Transverse colon (tissue), 4 donors: ENCODE results near the gene SEMA5B. TPM values are rescaled to one million over a fixed set of nuclear protein-coding genes. Genes with fewer than 3 reads are reported as not detected.

Source experiments
- DNase-seq: peaks from one replicate; pipeline ENCODE4 v3.0.0-alpha.2; 2019
- H3K27ac ChIP-seq, 4 donors: fragments of 200-600 bp; sonication (generic); 2 replicates each; pipeline ENCODE4 v1.5.1; 2016 to 2018; ENCODE audit warnings: inconsistent platforms in 4 of 4
- H3K27me3 ChIP-seq: fragments of 200-600 bp; sonication (generic); 2 replicates; pipeline ENCODE4 v1.5.1; 2017; ENCODE audit warnings: inconsistent platforms
- H3K36me3 ChIP-seq, 4 donors: fragments of 200-600 bp; sonication (generic); 2 replicates each; pipeline ENCODE4 v1.5.1; 2017 to 2019; ENCODE audit warnings: inconsistent platforms in 4 of 4
- H3K4me1 ChIP-seq, 4 donors: fragments of 200-600 bp; sonication (generic); 2 replicates each; pipeline ENCODE4 v1.5.1; 2017 to 2020; ENCODE audit warnings: inconsistent platforms in 4 of 4
- H3K4me3 ChIP-seq, 4 donors: fragments of 200-600 bp; sonication (generic); 1 replicate in 1 of 4; 2 replicates in 3 of 4; pipeline versions ENCODE4 v1.5.1 to v1.6.1; 2017 to 2019; ENCODE audit warnings: inconsistent platforms in 4 of 4
- H3K9me3 ChIP-seq, 2 donors: fragments of 200-600 bp; sonication (generic); 2 replicates each; pipeline ENCODE4 v1.5.1; 2017 to 2019; ENCODE audit warnings: inconsistent platforms in 2 of 2
- EP300 ChIP-seq: sonication (generic); formaldehyde crosslinking; IDR thresholded peaks from one replicate; pipeline ENCODE4 v1.6.1; 2017; ENCODE audit warnings: antibody characterized with exemption, low read depth
- POLR2A ChIP-seq: fragments of 450-650 bp; IDR thresholded peaks from one replicate; pipeline ENCODE4 v1.6.1; 2016; ENCODE audit warnings: antibody characterized with exemption, mild to moderate bottlenecking, moderate library complexity
- POLR2AphosphoS5 ChIP-seq, 3 donors: sonication (generic); formaldehyde crosslinking; IDR thresholded peaks; one replicate each; pipeline ENCODE4 v1.6.1; 2016; ENCODE audit warnings: antibody characterized with exemption in 3 of 3
- WGBS, 2 donors: methylation state at CpG; one replicate each; pipeline ENCODE4 v1.1.5; 2018; ENCODE audit warnings: low coverage in 1 of 2; 5-methylcytosine and 5-hydroxymethylcytosine counted together
- in situ Hi-C, 4 donors: fragments of 200-750 bp; cut with MboI; loops; one replicate each; pipeline versions ENCODE4 v1.15.0 to v1.15.1; 2017; ENCODE audit warnings: low sequenced_read_pairs in 3 of 4, low pct_ligation_motif_present in 1 of 4, low pct_unique_long_range_greater_than_20kb in 1 of 4
- intact Hi-C: fragments of 100-400 bp; cut with DNase I; formaldehyde crosslinking; loops from one replicate; pipeline ENCODE4 v1.15.1; 2023; ENCODE audit warnings: low total_unique reads
- total RNA-seq, 4 donors: library from RNA; depleted of rRNA; stranded (reverse); fragments of >200 nt; gene quantifications; one replicate each; pipeline ENCODE4 v1.1.0, GENCODE V29; 2016
- TF ChIP-seq, protein P1 (sequence below), 5 experiments: fragments of 200-600 bp in 3 of 5; fragments of 450-650 bp in 2 of 5; sonication (generic) in 3 of 5; IDR thresholded peaks; 1 replicate in 2 of 5; 2 replicates in 3 of 5; pipeline ENCODE4 v1.5.1; 2016 to 2017; ENCODE audit warnings: antibody characterized with exemption in 5 of 5, inconsistent platforms in 3 of 5, mild to moderate bottlenecking in 2 of 5, moderate library complexity in 1 of 5

Gene SEMA5B, protein sequence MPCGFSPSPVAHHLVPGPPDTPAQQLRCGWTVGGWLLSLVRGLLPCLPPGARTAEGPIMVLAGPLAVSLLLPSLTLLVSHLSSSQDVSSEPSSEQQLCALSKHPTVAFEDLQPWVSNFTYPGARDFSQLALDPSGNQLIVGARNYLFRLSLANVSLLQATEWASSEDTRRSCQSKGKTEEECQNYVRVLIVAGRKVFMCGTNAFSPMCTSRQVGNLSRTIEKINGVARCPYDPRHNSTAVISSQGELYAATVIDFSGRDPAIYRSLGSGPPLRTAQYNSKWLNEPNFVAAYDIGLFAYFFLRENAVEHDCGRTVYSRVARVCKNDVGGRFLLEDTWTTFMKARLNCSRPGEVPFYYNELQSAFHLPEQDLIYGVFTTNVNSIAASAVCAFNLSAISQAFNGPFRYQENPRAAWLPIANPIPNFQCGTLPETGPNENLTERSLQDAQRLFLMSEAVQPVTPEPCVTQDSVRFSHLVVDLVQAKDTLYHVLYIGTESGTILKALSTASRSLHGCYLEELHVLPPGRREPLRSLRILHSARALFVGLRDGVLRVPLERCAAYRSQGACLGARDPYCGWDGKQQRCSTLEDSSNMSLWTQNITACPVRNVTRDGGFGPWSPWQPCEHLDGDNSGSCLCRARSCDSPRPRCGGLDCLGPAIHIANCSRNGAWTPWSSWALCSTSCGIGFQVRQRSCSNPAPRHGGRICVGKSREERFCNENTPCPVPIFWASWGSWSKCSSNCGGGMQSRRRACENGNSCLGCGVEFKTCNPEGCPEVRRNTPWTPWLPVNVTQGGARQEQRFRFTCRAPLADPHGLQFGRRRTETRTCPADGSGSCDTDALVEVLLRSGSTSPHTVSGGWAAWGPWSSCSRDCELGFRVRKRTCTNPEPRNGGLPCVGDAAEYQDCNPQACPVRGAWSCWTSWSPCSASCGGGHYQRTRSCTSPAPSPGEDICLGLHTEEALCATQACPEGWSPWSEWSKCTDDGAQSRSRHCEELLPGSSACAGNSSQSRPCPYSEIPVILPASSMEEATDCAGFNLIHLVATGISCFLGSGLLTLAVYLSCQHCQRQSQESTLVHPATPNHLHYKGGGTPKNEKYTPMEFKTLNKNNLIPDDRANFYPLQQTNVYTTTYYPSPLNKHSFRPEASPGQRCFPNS
- total RNA-seq: 1 to 10 TPM in 1 of 4 donors, under 1 TPM in 2, not detected in 1; 0.16 to 1.4 (median 0.27) TPM

DNA sequence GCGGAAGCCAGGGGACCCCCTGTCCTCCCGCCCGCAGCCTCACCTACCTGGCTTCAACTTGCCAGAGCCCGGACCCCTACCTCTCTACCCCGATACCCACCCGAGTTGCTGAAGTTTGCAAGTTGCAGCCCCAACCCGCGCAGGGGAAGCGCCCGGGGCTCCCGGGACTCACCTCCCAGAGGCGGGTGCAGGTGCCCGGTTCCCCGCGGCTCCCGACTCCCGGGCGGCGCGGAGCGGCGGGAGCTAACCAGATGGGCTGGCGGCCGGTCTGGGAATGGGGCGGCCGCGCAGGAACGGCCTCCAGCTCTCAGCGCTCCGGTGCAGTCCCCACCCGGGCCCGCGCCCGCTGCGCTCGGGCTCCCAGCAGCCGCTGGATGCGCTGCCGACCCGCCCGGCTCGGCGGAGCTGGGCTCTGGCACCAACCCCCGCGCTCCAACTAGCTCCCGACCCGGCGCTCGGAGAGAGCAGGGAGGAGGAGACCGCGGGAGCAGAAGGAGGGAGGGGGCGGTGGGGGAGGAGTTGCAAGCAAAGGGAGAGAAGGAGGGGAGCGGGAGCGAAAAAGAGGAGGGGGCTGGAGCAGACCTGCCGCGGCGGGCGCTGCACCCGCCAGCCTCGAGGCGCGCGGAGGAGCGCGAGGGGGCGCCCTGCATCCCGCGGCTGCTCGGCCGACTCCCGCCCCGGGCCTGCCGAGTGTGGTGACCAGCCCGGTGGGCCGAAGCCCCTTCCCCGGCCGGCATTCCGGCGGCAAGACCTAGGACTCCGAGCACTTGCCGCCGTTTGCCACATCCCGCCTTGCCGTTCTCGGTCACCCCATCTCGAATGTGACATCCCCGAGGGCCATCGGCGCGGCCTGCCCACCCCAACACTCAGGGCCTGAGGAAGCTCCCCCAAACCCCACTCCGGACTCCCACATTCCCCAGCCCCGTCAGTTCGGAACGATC, at the start of gene SEMA5B:
SEMA5B (minus strand) TSS at position 472 of the 941 bp plus-strand sequence. CDS start 66,500 bp downstream, outside the sequence.
- WGBS, 2 donors: 0 to 1% methylated on average over 10 to 42 of the region's 94 CpGs
- Histone ChIP-seq H3K4me1 (peaks cover 12 to 31% (median 23%) of the 10 kb centered on the region in 4 donors), H3K4me3 (peak within 1 kb of the TSS; percentile 26 to 59 (median 39)), H3K9me3 (no peaks in the 10 kb centered on the region), H3K36me3 (no peaks in the 10 kb centered on the region), H3K27me3 (peaks cover 92% of the 10 kb centered on the region), H3K27ac (peak within 1 kb of the TSS in 1 of 4 donors; percentile 10)
- DNase-seq: peak; percentile 9
- intact Hi-C loops (loop anchor here (10.0 kb wide), 1 partner anchor 83 kb away; no protein-coding TSS in a partner anchor), in situ Hi-C loops (no loop called here)
- no peak for TF ChIP-seq POLR2AphosphoS5 (IDR thresholded peaks at IDR 0.05)
- TF ChIP-seq, protein P1, sequence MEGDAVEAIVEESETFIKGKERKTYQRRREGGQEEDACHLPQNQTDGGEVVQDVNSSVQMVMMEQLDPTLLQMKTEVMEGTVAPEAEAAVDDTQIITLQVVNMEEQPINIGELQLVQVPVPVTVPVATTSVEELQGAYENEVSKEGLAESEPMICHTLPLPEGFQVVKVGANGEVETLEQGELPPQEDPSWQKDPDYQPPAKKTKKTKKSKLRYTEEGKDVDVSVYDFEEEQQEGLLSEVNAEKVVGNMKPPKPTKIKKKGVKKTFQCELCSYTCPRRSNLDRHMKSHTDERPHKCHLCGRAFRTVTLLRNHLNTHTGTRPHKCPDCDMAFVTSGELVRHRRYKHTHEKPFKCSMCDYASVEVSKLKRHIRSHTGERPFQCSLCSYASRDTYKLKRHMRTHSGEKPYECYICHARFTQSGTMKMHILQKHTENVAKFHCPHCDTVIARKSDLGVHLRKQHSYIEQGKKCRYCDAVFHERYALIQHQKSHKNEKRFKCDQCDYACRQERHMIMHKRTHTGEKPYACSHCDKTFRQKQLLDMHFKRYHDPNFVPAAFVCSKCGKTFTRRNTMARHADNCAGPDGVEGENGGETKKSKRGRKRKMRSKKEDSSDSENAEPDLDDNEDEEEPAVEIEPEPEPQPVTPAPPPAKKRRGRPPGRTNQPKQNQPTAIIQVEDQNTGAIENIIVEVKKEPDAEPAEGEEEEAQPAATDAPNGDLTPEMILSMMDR (IDR thresholded peaks at IDR 0.05): peak in 3 of 5 experiments; percentile 16 to 28 (median 23)
- no peak for TF ChIP-seq EP300
- TF ChIP-seq POLR2A: no peak

DNA sequence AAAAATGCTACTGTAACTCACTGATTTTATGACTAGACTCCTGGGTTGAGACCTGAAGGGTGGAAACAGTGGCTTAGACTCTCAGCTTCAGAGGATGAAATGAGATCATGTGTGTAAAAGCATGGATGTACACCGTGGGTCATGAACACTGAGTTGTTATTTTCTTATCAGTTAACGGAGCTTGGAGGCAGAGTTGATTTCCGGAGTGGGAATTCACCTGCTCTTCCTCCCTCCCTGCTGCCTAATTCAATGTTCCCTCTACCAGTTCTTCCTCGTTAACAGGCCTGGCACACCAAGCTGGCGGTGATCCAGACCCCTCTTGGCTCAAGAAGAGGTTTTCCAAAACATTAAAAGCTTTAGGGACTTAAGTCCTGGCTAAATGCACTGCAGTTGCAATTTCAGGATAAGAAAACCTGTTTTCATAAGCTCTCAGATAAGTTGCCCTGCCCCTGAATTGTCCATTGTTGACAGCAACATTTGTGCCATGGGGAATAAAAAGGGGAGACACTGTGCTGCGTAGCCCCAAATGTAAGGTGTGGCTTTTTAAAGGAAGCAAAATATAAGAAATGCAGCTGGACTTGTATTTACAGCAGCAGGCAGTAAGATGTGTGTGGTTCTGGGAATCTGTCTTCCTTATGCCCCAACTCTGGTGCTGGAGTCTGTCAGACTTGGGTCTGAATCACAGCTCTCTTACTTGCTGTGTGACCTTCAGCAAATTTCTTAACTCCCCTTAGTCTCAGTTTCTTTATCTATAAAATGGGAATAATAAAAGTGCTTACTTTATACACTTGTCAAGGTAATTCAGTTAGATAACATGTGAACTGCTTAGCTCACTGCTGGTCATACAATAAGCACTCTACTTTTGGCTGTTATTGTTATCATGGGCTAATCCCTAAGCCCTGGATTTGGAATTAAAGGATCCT, 49.2 kb upstream of the SEMA5B start:
- TF ChIP-seq POLR2A (no peak), EP300 (no peak)
- TF ChIP-seq, protein P1 (IDR thresholded peaks at IDR 0.05): no peak
- DNase-seq: peak; percentile 37
- no peaks in the 10 kb centered on the region for H3K36me3 ChIP-seq
- WGBS, 2 donors: 19 to 36% methylated on average over 3 to 6 of the region's 6 CpGs
- peak overlapping the region; percentile 53 to 78 (median 64) for H3K27ac ChIP-seq
- H3K4me1 ChIP-seq: peaks cover 15 to 38% (median 28%) of the 10 kb centered on the region in 4 donors
- H3K9me3 ChIP-seq: no peaks in the 10 kb centered on the region
- no peaks in the 10 kb centered on the region for H3K27me3 ChIP-seq
- in situ Hi-C loops (no loop called here), intact Hi-C loops (no loop called here)
- H3K4me3 ChIP-seq: no peak overlapping the region

DNA sequence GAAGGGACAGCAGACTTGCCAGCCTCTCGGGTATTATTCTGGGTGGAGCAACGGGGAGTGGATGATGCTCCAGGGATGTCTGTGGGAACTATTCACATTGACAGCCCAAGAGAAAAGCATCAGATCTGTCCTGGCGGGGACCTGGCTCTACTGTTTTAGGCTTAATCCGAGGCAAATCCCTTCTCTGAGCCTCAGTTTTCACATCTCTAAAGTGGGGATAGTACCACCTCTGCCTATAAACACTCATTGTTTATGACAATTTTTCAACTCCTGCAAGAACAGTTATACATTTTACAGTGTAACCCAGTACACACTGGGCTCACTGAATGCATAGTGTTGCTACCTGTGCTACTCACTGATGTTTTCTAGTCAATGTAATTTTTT, 48.5 kb upstream of the SEMA5B start:
- 85 to 100% methylated on average over 2 to 4 of the region's 4 CpGs for WGBS, 2 donors
- Histone ChIP-seq H3K27ac (peak overlapping the region; percentile 53 to 78 (median 64)), H3K27me3 (no peaks in the 10 kb centered on the region), H3K4me1 (peaks cover 17 to 35% (median 28%) of the 10 kb centered on the region in 4 donors), H3K9me3 (no peaks in the 10 kb centered on the region), H3K36me3 (no peaks in the 10 kb centered on the region), H3K4me3 (no peak overlapping the region)
- DNase-seq: no peak
- TF ChIP-seq, protein P1 (IDR thresholded peaks at IDR 0.05): no peak
- TF ChIP-seq POLR2AphosphoS5 (IDR thresholded peaks at IDR 0.05): no peak
- no peak for TF ChIP-seq POLR2A
- in situ Hi-C loops (no loop called here), intact Hi-C loops (no loop called here)
